GM12892 (cell line): ENCODE data around the gene PM20D2. TPM values are rescaled to one million over a fixed set of nuclear protein-coding genes. Genes with fewer than 3 reads are reported as not detected.
A peak's percentile ranks its signal among the peaks of the same experiment; 100 is the strongest.
"Not testable (repeated sequence)": the region's sequence is repeated elsewhere in the genome, so short reads cannot be mapped to it uniquely, and the experiment has no call there.

Experiments used
- DNase-seq: peaks from one replicate; pipeline ENCODE4 v3.0.0; 2011; ENCODE audit not compliant: insufficient read length
- FAIRE-seq: peaks from 2 replicates; lab custom pipeline; 2011; peaks lifted over from hg19 to GRCh38; lab: Jason Lieb, UNC
- POLR2A ChIP-seq: IDR thresholded peaks from 2 replicates; pipeline ENCODE4 v1.6.1; 2011; ENCODE audit warnings: low read depth, low read length, control low read depth
- POLR2AphosphoS5 ChIP-seq: IDR thresholded peaks from 2 replicates; pipeline ENCODE4 v1.6.1; 2011; ENCODE audit warnings: low read depth, low read length, control low read depth
- TAF1 ChIP-seq: IDR thresholded peaks from 2 replicates; pipeline ENCODE4 v1.6.1; 2011; ENCODE audit warnings: low read depth, mild to moderate bottlenecking, control low read depth, low read length, borderline replicate concordance
- polyA plus RNA-seq: library from polyadenylated mRNA; unstranded; fragments of >200 nt; gene quantifications from one replicate; pipeline ENCODE4 v1.2.1, GENCODE V29; 2012; ENCODE audit warnings: missing spikeins, inconsistent platforms; ENCODE audit not compliant: missing spikeins

Gene PM20D2
- 16.0 TPM for polyA plus RNA-seq

GRCh38 chr6:89145956-89146717, at the start of gene PM20D2:
TSS of gene PM20D2 (plus strand) at chr6:89146055. CDS start at chr6:89146145, 90 bp downstream.
- FAIRE-seq (no peak), DNase-seq (peak; percentile 70)
- peak; percentile 34; the same call in 1 of the 2 replicates for TF ChIP-seq POLR2AphosphoS5
- no peak for TF ChIP-seq TAF1
- peak; percentile 67 for TF ChIP-seq POLR2A

- DNase-seq (no peak), FAIRE-seq (no peak)
- TF ChIP-seq TAF1: no peak
- TF ChIP-seq POLR2A: no peak
- no peak for TF ChIP-seq POLR2AphosphoS5
Observed at GRCh38 chr6:89098461-89098860, 47.4 kb upstream of the PM20D2 start.

GRCh38 chr6:89100114-89100513, 45.7 kb upstream of the PM20D2 start:
- DNase-seq (no peak), FAIRE-seq (no peak)
- TF ChIP-seq POLR2AphosphoS5: no peak
- no peak for TF ChIP-seq POLR2A
- no peak for TF ChIP-seq TAF1

GRCh38 chr6:89110284-89110683, 35.6 kb upstream of the PM20D2 start:
- FAIRE-seq: no peak
- no peak for DNase-seq
- no peak for TF ChIP-seq POLR2AphosphoS5
- no peak for TF ChIP-seq TAF1
- TF ChIP-seq POLR2A: no peak

GRCh38 chr6:89111933-89112332, 33.9 kb upstream of the PM20D2 start:
- FAIRE-seq (no peak), DNase-seq (no peak)
- TF ChIP-seq POLR2A: no peak
- TF ChIP-seq POLR2AphosphoS5: no peak
- no peak for TF ChIP-seq TAF1

- DNase-seq (no peak), FAIRE-seq (no peak)
- TF ChIP-seq TAF1: no peak
- no peak for TF ChIP-seq POLR2AphosphoS5
- TF ChIP-seq POLR2A: no peak
Observed at GRCh38 chr6:89116702-89117101, 29.2 kb upstream of the PM20D2 start.

GRCh38 chr6:89117211-89118108, 28.4 kb upstream of the PM20D2 start, which contains the start of gene SRSF12:
TSS of gene SRSF12 (minus strand) at chr6:89118071. CDS start at chr6:89117887, 184 bp downstream.
- FAIRE-seq: no peak
- DNase-seq: peak; percentile 86
- no peak for TF ChIP-seq POLR2AphosphoS5
- TF ChIP-seq POLR2A: no peak
- TF ChIP-seq TAF1: no peak

- DNase-seq: no peak
- TF ChIP-seq POLR2A (no peak), TAF1 (no peak), POLR2AphosphoS5 (no peak)
- FAIRE-seq: no peak
Observed at GRCh38 chr6:89118931-89119330, 26.9 kb upstream of the PM20D2 start.

- DNase-seq (no peak), FAIRE-seq (no peak)
Observed at GRCh38 chr6:89120371-89120770, 25.5 kb upstream of the PM20D2 start.

GRCh38 chr6:89121934-89122333, 23.9 kb upstream of the PM20D2 start:
- no peak for TF ChIP-seq TAF1
- TF ChIP-seq POLR2AphosphoS5: no peak
- TF ChIP-seq POLR2A: no peak
- FAIRE-seq (no peak), DNase-seq (no peak)

More at GRCh38 chr6:89120371-89120770, 25.5 kb upstream of the PM20D2 start:
- TF ChIP-seq POLR2A (no peak), TAF1 (no peak), POLR2AphosphoS5 (no peak)

- no peak for TF ChIP-seq POLR2A
- TF ChIP-seq TAF1: no peak
- no peak for TF ChIP-seq POLR2AphosphoS5
- DNase-seq (no peak), FAIRE-seq (peak; percentile 44)
Observed at GRCh38 chr6:89122625-89123024, 23.2 kb upstream of the PM20D2 start.

GRCh38 chr6:89128256-89128671, 17.6 kb upstream of the PM20D2 start:
- FAIRE-seq, DNase-seq: not testable (repeated sequence)
